Heart left ventricle (tissue), 16 donors: ENCODE data around the gene ESYT3. TPM values are rescaled to one million over a fixed set of nuclear protein-coding genes. Genes with fewer than 3 reads are reported as not detected.

ENCODE experiments used
- ATAC-seq, 4 donors: fragments of 200-7000 bp; cut with Tn5 transposase; one replicate each; pipeline ENCODE4 v1.9.1; 2020 to 2022; ENCODE audit warnings: moderate library complexity in 4 of 4, mild to moderate bottlenecking in 3 of 4, moderate number of reproducible peaks in 1 of 4
- DNase-seq, 5 donors: peaks; one replicate each; pipeline ENCODE4 v3.0.0-alpha.2; 2020
- H3K27ac ChIP-seq, 12 donors: fragments of 200-600 bp; sonication (generic) in 4 of 12; one replicate each; pipeline versions ENCODE4 v1.5.0 to v1.8.0; 2016 to 2022; ENCODE audit warnings: mild to moderate bottlenecking in 2 of 12
- H3K27me3 ChIP-seq, 9 donors: fragments of 200-600 bp; sonication (generic) in 2 of 9; one replicate each; pipeline versions ENCODE4 v1.5.1 to v1.8.0; 2016 to 2022; ENCODE audit warnings: mild to moderate bottlenecking in 3 of 9
- H3K36me3 ChIP-seq, 9 donors: fragments of 200-600 bp; sonication (generic) in 2 of 9; one replicate each; pipeline versions ENCODE4 v1.5.0 to v1.8.0; 2018 to 2022; ENCODE audit warnings: mild to moderate bottlenecking in 2 of 9
- H3K4me1 ChIP-seq, 12 donors: fragments of 200-600 bp; sonication (generic) in 4 of 12; one replicate each; pipeline versions ENCODE4 v1.5.0 to v1.8.0; 2016 to 2022; ENCODE audit warnings: mild to moderate bottlenecking in 3 of 12
- H3K4me3 ChIP-seq, 12 donors: fragments of 200-600 bp; sonication (generic) in 4 of 12; one replicate each; pipeline versions ENCODE4 v1.5.0 to v1.8.0; 2017 to 2022; ENCODE audit warnings: mild to moderate bottlenecking in 9 of 12, moderate library complexity in 4 of 12
- H3K9me3 ChIP-seq, 12 donors: fragments of 200-600 bp; sonication (generic) in 4 of 12; one replicate each; pipeline versions ENCODE4 v1.5.0 to v1.8.0; 2016 to 2022; ENCODE audit warnings: mild to moderate bottlenecking in 1 of 12
- CTCF ChIP-seq, 12 donors: fragments of 200-600 bp; sonication (generic) in 4 of 12; IDR thresholded peaks; one replicate each; pipeline versions ENCODE4 v1.5.0 to v1.8.0; 2018 to 2022; ENCODE audit warnings: antibody characterized with exemption in 12 of 12, mild to moderate bottlenecking in 5 of 12
- POLR2A ChIP-seq, 2 donors: fragments of 450-650 bp; IDR thresholded peaks; one replicate each; pipeline ENCODE4 v1.6.1; 2017; ENCODE audit warnings: antibody characterized with exemption in 2 of 2, mild to moderate bottlenecking in 2 of 2, moderate library complexity in 2 of 2
- WGBS, 4 donors: extraction: QIAGEN DNeasy Blood & Tissue Kit in 2 of 4; methylation state at CpG; one replicate each; pipeline versions ENCODE4 v1.1.5 to v1.1.7; 2013 to 2018; 5-methylcytosine and 5-hydroxymethylcytosine counted together
- intact Hi-C, 10 donors: fragments of 100-400 bp; cut with DNase I; formaldehyde crosslinking; loops; one replicate each; pipeline versions ENCODE4 v1.11.1 to v1.14.2; 2022
- polyA plus RNA-seq, 2 donors: library from polyadenylated mRNA; stranded (reverse); fragments of 200-250 nt; gene quantifications; one replicate each; pipeline ENCODE4 v1.2.3, GENCODE V29; 2013
- total RNA-seq, 9 donors: library from RNA; depleted of rRNA in 2 of 9; stranded (reverse); fragments of >200 nt in 2 of 9; fragmentation: NEBNext Ultra II Directional in 3 of 9; extraction: Animal tissue kit (Norgen Biotek cat#: 25700) in 3 of 9; gene quantifications; one replicate each; pipeline versions ENCODE4 v1.1.0 to v1.2.4, GENCODE V29; 2016 to 2023
- donor health status: ischemic (EF 13 %, LVEDD 7.1; RV severe dilation, severe dysfunction).
- donor health status: healthy with polysubstance abuse.
- donor health status: DM: no; HTN: yes; CAD: no.
- donor health status: DM: no; HTN: no; CAD: no.
- donor health status: ischemic (EF 25% LVEDD 6.9; RV normal size, moderate dysfunction).
- donor health status: ischemic (EF 25% LVEDD 5.7; RV mildly dilated, moderate dysfunction).
- donor health status: healthy.
- donor health status: DM: yes; HTN: yes; CAD: no.
- donor health status: ischemic (EF 35%, LVEDD 5.7; RV mildly dilated, moderate dysfunction).
- donor health status: nonischemic (EF 11% LVEDD 7.7; RV severe dilation, severe dysfunction).
- donor health status: DM: yes; HTN: yes; CAD: no.
- donor health status: PGD.
- donor health status: ischemic (EF 29% LVEDD 5.4; RV normal size, mild dysfunction).
- donor health status: nonischemic (EF 23%, LVEDD 6.1; RV moderate dilation, normal function).

Gene ESYT3
- total and polyA plus RNA-seq, 11 donors, result 0.42 to 2.7 (median 1.2) TPM

- 67 to 81% (median 74%) methylated on average over 10 to 12 of the region's 12 CpGs for WGBS, 4 donors
- DNase-seq, result peak in 3 of 5 donors; percentile 54 to 85 (median 60)
- Histone ChIP-seq H3K27ac (peak overlapping the region; percentile 25 to 96 (median 74)), H3K9me3 (no peaks in the 10 kb centered on the region), H3K36me3 (peaks cover 0 to 42% (median 32%) of the 10 kb centered on the region in 9 donors), H3K4me1 (peaks cover 0 to 84% (median 27%) of the 10 kb centered on the region in 12 donors), H3K4me3 (no peak overlapping the region), H3K27me3 (no peaks in the 10 kb centered on the region)
- intact Hi-C loops, result loop anchor here in 6 of 10 donors (2.0 to 5.0 kb wide), 5 partner anchors 34 to 64 kb away; partner anchors contain the start of gene MRAS (in 3 of the 6)
- no peak for TF ChIP-seq CTCF (IDR thresholded peaks at IDR 0.05)
- no peak for TF ChIP-seq POLR2A (IDR thresholded peaks at IDR 0.05)
- ATAC-seq, result peak; percentile 60 to 74 (median 67)
Measured at GRCh38 chr3:138395865-138396751, 38.3 kb upstream of the ESYT3 start.

GRCh38 chr3:138396752-138397410 is 37.5 kb upstream of the ESYT3 start:
- intact Hi-C loops, result loop anchor here in 6 of 10 donors (2.0 to 5.0 kb wide), 5 partner anchors 35 to 65 kb away; partner anchors contain the start of gene MRAS (in 3 of the 6)
- ATAC-seq (peak in 2 of 4 donors; percentile 3 to 7), DNase-seq (no peak)
- no peak overlapping the region for H3K4me3 ChIP-seq
- H3K27ac ChIP-seq, result peak overlapping the region; percentile 25 to 96 (median 74)
- H3K36me3 ChIP-seq, result peaks cover 0 to 49% (median 40%) of the 10 kb centered on the region in 9 donors
- H3K9me3 ChIP-seq, result no peaks in the 10 kb centered on the region
- 80 to 84% (median 83%) methylated on average over 13 to 14 of the region's 14 CpGs for WGBS, 4 donors
- peaks cover 0 to 84% (median 26%) of the 10 kb centered on the region in 12 donors for H3K4me1 ChIP-seq
- TF ChIP-seq POLR2A (IDR thresholded peaks at IDR 0.05) (no peak), CTCF (IDR thresholded peaks at IDR 0.05) (no peak)
- H3K27me3 ChIP-seq, result no peaks in the 10 kb centered on the region

- Histone ChIP-seq H3K36me3 (peaks cover 0 to 60% (median 51%) of the 10 kb centered on the region in 9 donors), H3K27ac (peak overlapping the region in 8 of 12 donors; percentile 5 to 96 (median 74)), H3K4me3 (no peak overlapping the region), H3K4me1 (peaks cover 0 to 93% (median 29%) of the 10 kb centered on the region in 12 donors), H3K9me3 (no peaks in the 10 kb centered on the region), H3K27me3 (no peaks in the 10 kb centered on the region)
- no peak for DNase-seq
- intact Hi-C loops, result loop anchor here in 7 of 10 donors (2.0 to 5.0 kb wide), 6 partner anchors 36 to 66 kb away; partner anchors contain the start of gene MRAS (in 4 of the 7)
- no peak for ATAC-seq
- 66 to 79% (median 73%) methylated on average over 3 to 4 of the region's 4 CpGs for WGBS, 4 donors
- TF ChIP-seq POLR2A (IDR thresholded peaks at IDR 0.05) (no peak), CTCF (IDR thresholded peaks at IDR 0.05) (peak in 5 of 12 donors; percentile 9 to 40 (median 33))
Measured at GRCh38 chr3:138397983-138398382, 36.4 kb upstream of the ESYT3 start.
